LNCaP clone FGC (cell line): ENCODE data around the gene CPE.

ENCODE experiments used
- DNase-seq: peaks from one replicate; pipeline ENCODE4 v3.0.0-alpha.2; 2011; ENCODE audit warnings: low read depth
- H3K4me3 ChIP-seq: 2 replicates; pipeline ENCODE4 v1.5.1; 2011; ENCODE audit warnings: mild to moderate bottlenecking, low read depth, low read length, control low read depth
- CTCF ChIP-seq: IDR thresholded peaks from 2 replicates; pipeline ENCODE4 v1.5.1; 2012; ENCODE audit warnings: mild to moderate bottlenecking; ENCODE audit not compliant: control insufficient read depth, insufficient read depth; ENCODE audit errors: extremely low read depth

Gene CPE

GRCh38 chr4:165355900-165356300 lies 22.9 kb upstream of the CPE start:
- peak; percentile 42 for DNase-seq
- H3K4me3 ChIP-seq: no peak overlapping the region
- TF ChIP-seq CTCF: peak; percentile 82

- H3K4me3 ChIP-seq: no peak overlapping the region
- no peak for DNase-seq
These were observed 19.3 kb upstream of the CPE start for GRCh38 chr4:165359506-165359905.

GRCh38 chr4:165360041-165360695 lies 18.6 kb upstream of the CPE start:
- no peak for TF ChIP-seq CTCF
- no peak overlapping the region for H3K4me3 ChIP-seq
- no peak for DNase-seq

More at GRCh38 chr4:165359506-165359905, 19.3 kb upstream of the CPE start:
- no peak for TF ChIP-seq CTCF

GRCh38 chr4:165360985-165361670 lies 17.7 kb upstream of the CPE start:
- no peak for DNase-seq
- TF ChIP-seq CTCF: no peak
- H3K4me3 ChIP-seq: no peak overlapping the region

- no peak for DNase-seq
- no peak for TF ChIP-seq CTCF
- no peak overlapping the region for H3K4me3 ChIP-seq
These were observed 17.0 kb upstream of the CPE start for GRCh38 chr4:165361810-165362209.

- no peak for TF ChIP-seq CTCF
- H3K4me3 ChIP-seq: no peak overlapping the region
- DNase-seq: no peak
These were observed 14.2 kb upstream of the CPE start for GRCh38 chr4:165364452-165365080.
